Colon (tissue), 2 donors: ENCODE results near the gene DUSP18.
"Not testable (repeated sequence)": the region's sequence is repeated elsewhere in the genome, so short reads cannot be mapped to it uniquely, and the experiment has no call there.

ENCODE experiments used
- FAIRE-seq: peaks from 2 replicates; lab custom pipeline; 2012; peaks lifted over from hg19 to GRCh38; lab: Jason Lieb, UNC
- donor health status: control.
- donor health status: control.

The DUSP18 gene

GRCh38 chr22:30679895-30680690 lies 12.4 kb upstream of the DUSP18 start:
- FAIRE-seq, result not testable (repeated sequence)

- not testable (repeated sequence) for FAIRE-seq
Measured at GRCh38 chr22:30676565-30676964, 8.9 kb upstream of the DUSP18 start.

GRCh38 chr22:30675436-30675835 lies 7.8 kb upstream of the DUSP18 start:
- no peak for FAIRE-seq

- FAIRE-seq, result no peak
Measured at GRCh38 chr22:30674482-30674881, 6.8 kb upstream of the DUSP18 start.

GRCh38 chr22:30673136-30673535 lies 5.5 kb upstream of the DUSP18 start:
- no peak for FAIRE-seq

GRCh38 chr22:30671071-30671470 lies 3.4 kb upstream of the DUSP18 start:
- FAIRE-seq, result no peak

GRCh38 chr22:30668386-30668710 lies 673 bp upstream of the DUSP18 start:
- FAIRE-seq, result no peak

- FAIRE-seq, result no peak
Measured at GRCh38 chr22:30667107-30667493, 575 bp downstream of the DUSP18 start.

GRCh38 chr22:30665786-30666185 lies 1.9 kb downstream of the DUSP18 start:
- FAIRE-seq, result no peak

- FAIRE-seq, result no peak
Measured at GRCh38 chr22:30665266-30665665, 2.4 kb downstream of the DUSP18 start.

GRCh38 chr22:30664798-30665197 lies 2.9 kb downstream of the DUSP18 start:
- no peak for FAIRE-seq

- FAIRE-seq, result no peak
Measured at GRCh38 chr22:30662040-30662439, 5.6 kb downstream of the DUSP18 start.

GRCh38 chr22:30655532-30655931 lies 12.1 kb downstream of the DUSP18 start:
- no peak for FAIRE-seq

- FAIRE-seq, result no peak
Measured at GRCh38 chr22:30654361-30654760, 13.3 kb downstream of the DUSP18 start.

GRCh38 chr22:30652852-30653251 lies 14.8 kb downstream of the DUSP18 start:
- FAIRE-seq, result no peak

- FAIRE-seq, result no peak
Measured at GRCh38 chr22:30650508-30651116, 17.1 kb downstream of the DUSP18 start.

GRCh38 chr22:30649430-30650007 lies 18.2 kb downstream of the DUSP18 start:
- no peak for FAIRE-seq

- FAIRE-seq, result no peak
Measured at GRCh38 chr22:30648825-30649224, 18.9 kb downstream of the DUSP18 start.

- no peak for FAIRE-seq
Measured at GRCh38 chr22:30647536-30647935, 20.1 kb downstream of the DUSP18 start.

GRCh38 chr22:30646518-30647160 lies 21.0 kb downstream of the DUSP18 start:
- no peak for FAIRE-seq

- FAIRE-seq, result no peak
Measured at GRCh38 chr22:30643055-30643875, 24.4 kb downstream of the DUSP18 start.

GRCh38 chr22:30640839-30641430 lies 26.7 kb downstream of the DUSP18 start:
- no peak for FAIRE-seq
